Left colon (tissue), 2 donors: ENCODE measurements around the gene CHST6. TPM values are rescaled to one million over a fixed set of nuclear protein-coding genes. Genes with fewer than 3 reads are reported as not detected.
"Not testable (repeated sequence)": the region's sequence is repeated elsewhere in the genome, so short reads cannot be mapped to it uniquely, and the experiment has no call there.

Experiments used
- ATAC-seq: fragments of 200-7000 bp; cut with Tn5 transposase; one replicate; pipeline ENCODE4 v1.9.1; 2020; ENCODE audit warnings: mild to moderate bottlenecking, moderate library complexity
- DNase-seq, 2 donors: peaks; one replicate each; pipeline ENCODE4 v3.0.0-alpha.2; 2020
- intact Hi-C, 2 donors: fragments of 100-400 bp; cut with DNase I in 1 of 2; cut with micrococcal nuclease in 1 of 2; formaldehyde crosslinking; loops; one replicate each; pipeline versions ENCODE4 v1.11.2 to v1.14.0; 2022; cut with DNase I, micrococcal nuclease
- long read RNA-seq: library from polyadenylated mRNA; unstranded; transcript quantifications from one replicate; pipeline ENCODE4 v2.0.0, GENCODE V29; 2021
- total RNA-seq, 2 donors: library from RNA; stranded (reverse); fragmentation: NEBNext Ultra II Directional; extraction: Animal tissue kit (Norgen Biotek cat#: 25700); gene quantifications; one replicate each; pipeline ENCODE4 v1.2.1, GENCODE V29; 2021
- donor health status: DM: no; HTN: no; CAD: no.
- donor health status: DM: yes; HTN: yes; CAD: no.

CHST6 gene
- total RNA-seq = 1 to 10 TPM; 2.0 to 4.0 TPM
- long read RNA-seq = 0 reads

GRCh38 chr16:75495076-75495674 is at the start of gene CHST6:
CHST6 (minus strand) TSS chr16:75495441; CDS start chr16:75479828, 15,613 bp downstream.
- intact Hi-C loops = no loop called here
- ATAC-seq (peak; percentile 72), DNase-seq (peak in 1 of 2 donors; percentile 42)

DNA sequence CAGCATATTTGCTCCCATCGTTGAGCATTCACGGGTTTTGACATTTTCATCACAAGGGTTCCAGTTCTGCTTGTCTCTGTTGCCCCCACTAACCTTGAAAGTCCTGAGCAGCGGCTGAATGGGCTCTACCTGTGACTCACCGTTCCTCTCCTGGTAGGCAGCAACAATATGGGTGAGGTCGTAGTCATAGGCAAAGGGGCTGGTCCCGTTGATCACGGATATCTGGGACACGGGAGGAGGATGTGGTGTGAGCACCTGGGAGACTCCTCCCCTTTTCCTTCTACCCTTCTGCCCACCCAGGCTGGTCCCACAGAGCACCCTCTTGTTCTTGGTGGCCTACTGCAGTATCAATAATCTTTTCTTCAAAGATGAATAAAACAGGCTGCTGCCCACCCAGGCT is 47.2 kb upstream of the CHST6 start:
- peak; percentile 55 for ATAC-seq
- DNase-seq, intact Hi-C loops: not testable (repeated sequence)

DNA sequence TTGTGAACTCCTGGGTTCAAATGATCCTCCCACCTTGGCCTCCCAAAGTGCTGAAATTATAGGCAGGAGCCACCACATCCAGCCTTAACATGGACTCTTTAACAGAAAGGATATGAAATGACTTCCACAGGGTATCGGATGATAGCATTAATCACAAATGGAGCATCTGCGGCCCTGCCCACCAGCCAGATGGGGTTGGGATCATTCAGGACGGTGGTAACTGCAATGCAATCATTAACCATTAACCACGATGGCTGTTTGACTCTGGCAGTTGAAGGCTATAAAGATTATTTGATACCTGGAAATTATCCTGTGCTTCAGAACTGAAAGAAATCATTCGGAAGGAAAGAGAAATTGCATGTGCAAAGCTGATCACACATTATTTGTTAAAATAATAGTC is 46.0 kb upstream of the CHST6 start:
- DNase-seq = peak; percentile 67 to 74
- intact Hi-C loops = no loop called here
- peak; percentile 82 for ATAC-seq

GRCh38 chr16:75538882-75539565 is 43.8 kb upstream of the CHST6 start:
- intact Hi-C loops, DNase-seq: not testable (repeated sequence)
- peak; percentile 10 for ATAC-seq

- ATAC-seq (peak; percentile 37), DNase-seq (peak in 1 of 2 donors; percentile 23)
- intact Hi-C loops = no loop called here
These were observed 42.5 kb upstream of the CHST6 start for GRCh38 chr16:75537776-75538175.

DNA sequence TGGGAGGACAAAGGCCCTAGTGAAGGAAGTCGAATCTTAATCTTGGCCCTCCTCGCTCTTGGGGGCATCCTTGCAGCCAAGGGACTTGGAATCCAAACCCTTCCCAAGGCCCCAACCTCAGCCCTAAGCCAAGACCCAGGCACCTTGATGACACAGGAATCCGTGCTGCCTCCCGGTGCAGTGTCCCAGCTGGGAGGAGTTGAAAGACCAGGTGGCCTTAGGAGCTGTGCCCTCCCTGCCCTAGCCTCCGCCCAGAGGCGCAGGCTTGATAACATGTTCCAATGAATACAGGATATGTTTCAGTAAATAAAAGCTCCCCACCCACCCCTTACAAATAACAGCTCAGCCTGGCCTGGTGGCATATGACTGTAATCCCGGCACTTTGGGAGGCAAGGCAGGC is 40.7 kb upstream of the CHST6 start, which contains the start of gene CHST5:
CHST5 (minus strand) TSS at position 208 of the 400 bp plus-strand sequence. CDS start 5,724 bp downstream, outside the sequence.
- ATAC-seq (peak; percentile 85), DNase-seq (peak; percentile 81 to 88)

GRCh38 chr16:75535211-75535843 is 40.1 kb upstream of the CHST6 start:
- DNase-seq (peak; percentile 18 to 28), ATAC-seq (no peak)
- intact Hi-C loops = no loop called here

More for the DNA sequence above, 40.7 kb upstream of the CHST6 start, which contains the start of gene CHST5:
- intact Hi-C loops = no loop called here

GRCh38 chr16:75534560-75535205 is 39.4 kb upstream of the CHST6 start:
- no peak for ATAC-seq

DNA sequence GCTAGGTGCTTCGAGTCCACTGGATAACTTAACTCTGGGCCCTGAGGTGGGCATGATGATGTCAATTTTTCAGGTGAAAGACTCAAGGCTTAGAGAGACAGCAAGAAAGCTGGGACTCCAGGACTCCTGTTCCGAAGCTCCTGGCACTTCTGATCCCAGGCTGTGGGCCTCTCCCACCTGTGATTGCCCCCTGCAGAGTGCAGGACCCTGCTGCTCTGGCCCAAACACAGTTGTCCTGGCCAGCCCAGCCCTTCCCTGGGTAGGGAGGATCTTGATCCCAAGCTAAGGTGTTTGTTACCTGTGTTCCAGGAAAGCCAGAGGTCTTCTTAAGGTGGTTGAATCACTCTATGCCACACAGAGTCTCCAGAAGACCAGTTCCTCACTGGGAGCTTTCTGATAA is 37.5 kb upstream of the CHST6 start:
- ATAC-seq = no peak
- intact Hi-C loops = no loop called here
- peak in 1 of 2 donors; percentile 20 for DNase-seq

More at GRCh38 chr16:75534560-75535205, 39.4 kb upstream of the CHST6 start:
- intact Hi-C loops = no loop called here
- DNase-seq = peak in 1 of 2 donors; percentile 26

GRCh38 chr16:75532142-75532765 is 37.0 kb upstream of the CHST6 start:
- intact Hi-C loops = no loop called here
- no peak for ATAC-seq
- DNase-seq = peak in 1 of 2 donors; percentile 22

DNA sequence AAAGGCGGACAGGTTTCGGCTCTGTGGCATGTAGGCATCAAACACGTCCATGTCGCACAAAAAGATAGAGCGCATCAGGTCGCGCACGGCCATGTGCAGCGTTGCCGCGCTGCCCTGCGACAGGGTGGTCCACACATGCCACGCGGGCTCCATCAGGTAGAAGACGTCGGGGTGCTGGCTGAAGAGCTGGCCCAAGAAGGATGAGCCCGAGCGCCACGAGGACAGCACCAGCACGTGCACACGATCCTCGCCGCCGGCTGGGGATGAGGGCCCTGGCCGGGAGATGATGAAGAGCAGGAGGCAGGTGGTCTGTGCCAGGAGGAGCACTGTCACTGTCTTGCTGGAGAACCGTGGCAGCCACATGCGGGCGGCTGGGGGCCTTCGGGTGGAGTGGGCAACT is 34.7 kb upstream of the CHST6 start:
- ATAC-seq = no peak
- intact Hi-C loops = no loop called here

GRCh38 chr16:75529056-75529905 is 34.0 kb upstream of the CHST6 start:
- intact Hi-C loops = no loop called here
- ATAC-seq (no peak), DNase-seq (no peak)

More for the DNA sequence above, 34.7 kb upstream of the CHST6 start:
- DNase-seq = no peak

- ATAC-seq = peak; percentile 88
- DNase-seq = peak; percentile 52 to 71
- intact Hi-C loops = no loop called here
These were observed 32.6 kb upstream of the CHST6 start for GRCh38 chr16:75527825-75528299.

DNA sequence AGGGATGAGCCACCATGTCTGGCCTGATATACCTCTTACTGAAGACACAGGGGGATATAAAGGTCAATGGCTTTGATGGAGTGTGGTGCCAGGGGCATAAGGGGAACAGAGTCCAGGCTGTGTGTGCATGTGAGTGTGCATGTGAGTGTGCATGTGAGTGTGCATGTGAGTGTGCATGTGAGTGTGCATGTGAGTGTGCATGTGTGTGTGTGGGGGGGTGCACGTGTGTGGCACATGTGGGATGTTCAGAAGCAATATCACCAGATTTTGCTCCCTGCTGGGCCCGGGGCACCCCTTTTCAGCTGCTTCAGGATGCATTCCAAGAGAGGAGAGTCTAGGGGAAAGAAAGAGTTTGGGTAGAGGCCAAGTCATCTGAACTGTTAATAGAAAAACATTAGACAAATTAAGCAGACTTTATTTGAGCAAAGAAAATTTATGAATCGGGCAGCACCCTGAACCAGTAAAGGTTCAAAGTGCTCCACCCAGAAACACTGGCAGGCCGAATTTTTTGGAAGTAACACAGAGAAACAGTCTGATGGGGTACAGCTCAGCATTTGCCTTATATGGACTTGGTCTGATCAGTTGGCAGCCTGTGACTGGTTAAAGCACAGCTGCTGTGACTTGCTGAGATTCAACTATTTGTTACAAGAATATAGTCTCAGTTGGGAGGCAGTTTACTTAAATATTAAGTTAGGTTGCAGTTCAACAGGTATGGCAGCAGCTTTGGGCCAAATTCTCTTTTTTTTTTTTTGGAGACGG is 31.0 kb upstream of the CHST6 start:
- intact Hi-C loops = no loop called here
- no peak for DNase-seq
- no peak for ATAC-seq

DNA sequence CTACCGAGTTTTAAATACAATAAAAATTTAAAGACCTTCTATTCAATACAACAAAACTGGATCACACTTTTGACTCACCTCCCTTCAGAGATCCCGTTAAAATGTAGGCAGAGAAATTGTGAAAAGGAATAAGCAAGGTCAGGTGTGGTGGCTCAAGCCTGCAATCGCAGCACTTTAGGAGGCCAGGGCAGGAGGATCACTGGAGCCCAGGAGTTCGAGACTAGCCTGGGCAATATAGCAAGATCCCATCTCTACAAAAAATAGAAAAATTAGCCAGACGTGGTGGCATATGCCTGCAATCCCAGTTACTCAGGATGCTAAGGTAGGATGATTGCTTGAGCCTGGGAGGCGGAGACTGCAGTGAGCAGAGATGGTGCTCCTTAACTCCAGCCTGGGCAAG is 23.9 kb upstream of the CHST6 start:
- intact Hi-C loops = no loop called here
- DNase-seq (no peak), ATAC-seq (no peak)

DNA sequence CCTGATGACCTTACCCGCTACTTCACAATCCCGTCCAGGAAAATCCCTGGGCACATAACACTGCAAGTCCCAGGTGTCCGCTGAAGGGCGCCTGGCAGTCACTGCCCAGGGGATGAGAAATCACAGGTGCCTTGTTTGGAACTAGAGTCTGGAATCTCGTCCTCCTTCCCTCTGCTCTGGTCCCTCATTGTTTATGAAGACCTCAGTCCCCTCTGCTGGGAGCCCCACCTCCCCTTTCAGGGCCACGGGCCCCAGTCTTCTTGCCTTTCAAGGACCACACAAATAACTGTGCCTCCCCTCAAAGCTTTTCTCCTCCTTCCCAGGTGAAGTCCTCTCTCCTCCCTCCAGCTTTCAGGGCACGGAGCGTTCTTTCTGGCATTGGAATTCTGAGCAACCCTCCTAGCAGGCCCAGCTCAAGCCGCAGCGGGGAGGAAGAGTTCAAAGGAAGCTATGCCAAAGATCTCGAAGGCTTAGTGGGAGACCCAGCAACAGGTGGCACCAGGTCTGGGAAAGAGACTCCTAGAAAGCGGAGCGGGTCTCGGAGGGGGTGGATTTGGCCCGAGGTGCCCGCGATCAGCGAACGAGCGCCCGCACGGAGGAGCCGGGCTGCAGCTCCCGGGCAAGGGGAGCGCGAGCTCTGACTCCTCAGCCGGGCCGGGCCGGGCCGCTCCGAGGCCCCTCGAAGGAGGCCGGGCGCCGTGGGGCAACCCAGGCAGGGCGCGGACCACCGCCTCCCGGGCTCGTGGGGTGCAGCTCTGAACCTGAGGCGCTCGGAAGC is 21.1 kb upstream of the CHST6 start:
- DNase-seq, intact Hi-C loops: not testable (repeated sequence)
- ATAC-seq = peak; percentile 49
